Stimulated activated CD4-positive, alpha-beta T cell treated with anti-CD3 and anti-CD28 coated beads, Interleukin-15, amount 100 ng/mL, for 24 hours (primary cell): Measurements from ENCODE around the gene UTF1.
A peak's percentile ranks its signal among the peaks of the same experiment; 100 is the strongest.
"Not testable (repeated sequence)": the region's sequence is repeated elsewhere in the genome, so short reads cannot be mapped to it uniquely, and the experiment has no call there.

Experiments
- DNase-seq: peaks from one replicate; pipeline ENCODE4 v3.0.0-alpha.2; 2020

Gene UTF1

GRCh38 chr10:133249094-133249780, 19.2 kb downstream of the UTF1 start:
- DNase-seq = no peak

GRCh38 chr10:133249975-133250754, 20.1 kb downstream of the UTF1 start:
- no peak for DNase-seq

- DNase-seq = no peak
Measured at GRCh38 chr10:133251388-133252222, 21.6 kb downstream of the UTF1 start.

GRCh38 chr10:133252223-133252552, 22.2 kb downstream of the UTF1 start:
- no peak for DNase-seq

- no peak for DNase-seq
Measured at GRCh38 chr10:133253361-133253955, 23.4 kb downstream of the UTF1 start.

GRCh38 chr10:133254421-133255120, 24.6 kb downstream of the UTF1 start:
- DNase-seq = no peak

- DNase-seq = no peak
Measured at GRCh38 chr10:133255323-133255722, 25.3 kb downstream of the UTF1 start.

GRCh38 chr10:133257489-133258065, 27.6 kb downstream of the UTF1 start:
- DNase-seq = peak; percentile 49

GRCh38 chr10:133258066-133258817, 28.2 kb downstream of the UTF1 start:
- DNase-seq = peak; percentile 65

GRCh38 chr10:133258818-133259601, 29.0 kb downstream of the UTF1 start:
- DNase-seq = peak; percentile 95

- no peak for DNase-seq
Measured at GRCh38 chr10:133259602-133259989, 29.6 kb downstream of the UTF1 start.

- peak; percentile 78 for DNase-seq
Measured at GRCh38 chr10:133260895-133261725, 31.1 kb downstream of the UTF1 start.

GRCh38 chr10:133261726-133262325, 31.8 kb downstream of the UTF1 start:
- DNase-seq = peak; percentile 90

- no peak for DNase-seq
Measured at GRCh38 chr10:133262696-133263095, 32.7 kb downstream of the UTF1 start.

- no peak for DNase-seq
Measured at GRCh38 chr10:133263674-133264073, 33.7 kb downstream of the UTF1 start.

GRCh38 chr10:133264461-133264860, 34.4 kb downstream of the UTF1 start:
- DNase-seq = no peak

GRCh38 chr10:133265052-133265451, 35.0 kb downstream of the UTF1 start:
- not testable (repeated sequence) for DNase-seq

- DNase-seq = no peak
Measured at GRCh38 chr10:133266056-133266795, 36.2 kb downstream of the UTF1 start.
